ENCODE measurements around the gene IFIT5. TPM values are rescaled to one million over a fixed set of nuclear protein-coding genes. Genes with fewer than 3 reads are reported as not detected.
"Not testable (repeated sequence)": the region's sequence is repeated elsewhere in the genome, so short reads cannot be mapped to it uniquely, and the experiment has no call there.

IFIT5 gene
- total RNA-seq, 2 experiments from 2014 or later: 39.6 to 46.3 TPM

- Mint-ChIP-seq H3K4me1 (peaks cover 57% of the 10 kb centered on the region), H3K36me3 (ENCODE audit: low read depth) (peaks cover 88% of the 10 kb centered on the region), H3K4me3 (no peak overlapping the region), H3K27ac (no peak overlapping the region), H3K9me3 (peaks cover 3% of the 10 kb centered on the region), H3K27me3 (no peaks in the 10 kb centered on the region)
- CTCF ChIA-PET: no interaction called here
- POLR2A ChIA-PET: no interaction called here
- DNase-seq: no peak
These were observed 14.4 kb upstream of the IFIT5 start for GRCh38 chr10:89399956-89400355.

GRCh38 chr10:89403043-89403442 lies 11.3 kb upstream of the IFIT5 start:
- peaks cover 5% of the 10 kb centered on the region for H3K9me3 Mint-ChIP-seq
- H3K27me3 Mint-ChIP-seq: no peaks in the 10 kb centered on the region
- H3K4me1 Mint-ChIP-seq: peaks cover 36% of the 10 kb centered on the region
- ChIA-PET POLR2A (no interaction called here), CTCF (interaction anchor here (1.2 to 1.5 kb wide), 2 partner anchors 9 to 66 kb away, joined by 3 to 7 read pairs; no protein-coding TSS in a partner anchor)
- DNase-seq: no peak
- no peak overlapping the region for H3K27ac Mint-ChIP-seq
- H3K4me3 Mint-ChIP-seq: no peak overlapping the region
- H3K36me3 Mint-ChIP-seq (ENCODE audit: low read depth): peaks cover 89% of the 10 kb centered on the region

- Mint-ChIP-seq H3K36me3 (ENCODE audit: low read depth) (peaks cover 87% of the 10 kb centered on the region), H3K4me3 (no peak overlapping the region), H3K9me3 (peaks cover 5% of the 10 kb centered on the region), H3K27me3 (no peaks in the 10 kb centered on the region), H3K27ac (no peak overlapping the region), H3K4me1 (peaks cover 22% of the 10 kb centered on the region)
- POLR2A ChIA-PET: interaction anchor here (0.6 kb wide), 2 partner anchors 13 to 1596 kb away, joined by 3 read pairs; no protein-coding TSS in a partner anchor
- CTCF ChIA-PET: interaction anchor here (0.8 to 1.2 kb wide), 4 partner anchors 9 to 103 kb away, joined by 3 to 5 read pairs (median 3); partner anchors contain the start of genes IFIT2 and IFIT5
- DNase-seq: no peak
These were observed 10.0 kb upstream of the IFIT5 start for GRCh38 chr10:89404104-89405047.

- POLR2A ChIA-PET, H3K27me3 Mint-ChIP-seq, DNase-seq, H3K4me3 Mint-ChIP-seq, H3K27ac Mint-ChIP-seq: not testable (repeated sequence)
- H3K4me1 Mint-ChIP-seq: peaks cover 25% of the 10 kb centered on the region
- H3K36me3 Mint-ChIP-seq (ENCODE audit: low read depth): peaks cover 91% of the 10 kb centered on the region
- CTCF ChIA-PET: interaction anchor here (1.0 kb wide), 1 partner anchor 71 kb away, joined by 3 read pairs; no protein-coding TSS in a partner anchor
- H3K9me3 Mint-ChIP-seq: peaks cover 11% of the 10 kb centered on the region
These were observed 8.2 kb upstream of the IFIT5 start for GRCh38 chr10:89406178-89406577.

GRCh38 chr10:89407792-89408191 lies 6.6 kb upstream of the IFIT5 start:
- POLR2A ChIA-PET, H3K27ac Mint-ChIP-seq, H3K27me3 Mint-ChIP-seq, DNase-seq, H3K4me3 Mint-ChIP-seq: not testable (repeated sequence)
- Mint-ChIP-seq H3K36me3 (ENCODE audit: low read depth) (peaks cover 91% of the 10 kb centered on the region), H3K9me3 (peaks cover 20% of the 10 kb centered on the region), H3K4me1 (peaks cover 31% of the 10 kb centered on the region)
- CTCF ChIA-PET: interaction anchor here (2.1 kb wide), 1 partner anchor 75 kb away, joined by 6 read pairs; no protein-coding TSS in a partner anchor

- H3K27me3 Mint-ChIP-seq, POLR2A ChIA-PET, DNase-seq, H3K27ac Mint-ChIP-seq, H3K4me3 Mint-ChIP-seq: not testable (repeated sequence)
- peaks cover 20% of the 10 kb centered on the region for H3K9me3 Mint-ChIP-seq
- peaks cover 82% of the 10 kb centered on the region for H3K36me3 Mint-ChIP-seq (ENCODE audit: low read depth)
- CTCF ChIA-PET: interaction anchor here (0.9 kb wide), 1 partner anchor 162 kb away, joined by 3 read pairs; no protein-coding TSS in a partner anchor
- peaks cover 37% of the 10 kb centered on the region for H3K4me1 Mint-ChIP-seq
These were observed 5.1 kb upstream of the IFIT5 start for GRCh38 chr10:89409282-89409681.

- H3K4me1 Mint-ChIP-seq: peaks cover 37% of the 10 kb centered on the region
- CTCF ChIA-PET, H3K27me3 Mint-ChIP-seq, H3K27ac Mint-ChIP-seq, POLR2A ChIA-PET, DNase-seq, H3K4me3 Mint-ChIP-seq: not testable (repeated sequence)
- peaks cover 20% of the 10 kb centered on the region for H3K9me3 Mint-ChIP-seq
- H3K36me3 Mint-ChIP-seq (ENCODE audit: low read depth): peaks cover 75% of the 10 kb centered on the region
These were observed 3.8 kb upstream of the IFIT5 start for GRCh38 chr10:89410551-89410950.

GRCh38 chr10:89411135-89411534 lies 3.2 kb upstream of the IFIT5 start:
- H3K27ac Mint-ChIP-seq, H3K27me3 Mint-ChIP-seq, DNase-seq, H3K4me3 Mint-ChIP-seq: not testable (repeated sequence)
- H3K4me1 Mint-ChIP-seq: peaks cover 40% of the 10 kb centered on the region
- peaks cover 20% of the 10 kb centered on the region for H3K9me3 Mint-ChIP-seq
- CTCF ChIA-PET: interaction anchor here (1.3 kb wide), 1 partner anchor 9 kb away, joined by 7 read pairs; no protein-coding TSS in a partner anchor
- POLR2A ChIA-PET: interaction anchor here (1.2 kb wide), 1 partner anchor 18 kb away, joined by 3 read pairs; no protein-coding TSS in a partner anchor
- H3K36me3 Mint-ChIP-seq (ENCODE audit: low read depth): peaks cover 75% of the 10 kb centered on the region

GRCh38 chr10:89412276-89412675 lies 2.1 kb upstream of the IFIT5 start:
- CTCF ChIA-PET: interaction anchor here (0.6 to 1.3 kb wide), 3 partner anchors 10 to 1101 kb away, joined by 3 to 7 read pairs (median 3); no protein-coding TSS in a partner anchor
- H3K36me3 Mint-ChIP-seq (ENCODE audit: low read depth): peaks cover 71% of the 10 kb centered on the region
- H3K9me3 Mint-ChIP-seq: peaks cover 15% of the 10 kb centered on the region
- H3K4me3 Mint-ChIP-seq: peak overlapping the region; percentile 31
- DNase-seq: peak; percentile 24
- peak overlapping the region; percentile 83 for H3K27ac Mint-ChIP-seq
- H3K4me1 Mint-ChIP-seq: peaks cover 47% of the 10 kb centered on the region
- POLR2A ChIA-PET: interaction anchor here (0.6 to 1.6 kb wide), 3 partner anchors 12 to 110 kb away, joined by 3 to 5 read pairs (median 3); partner anchors contain the start of gene IFIT2
- H3K27me3 Mint-ChIP-seq: not testable (repeated sequence)

GRCh38 chr10:89413398-89413912 lies 913 bp upstream of the IFIT5 start:
- Mint-ChIP-seq H3K4me3 (peak overlapping the region; percentile 79), H3K4me1 (peaks cover 59% of the 10 kb centered on the region), H3K36me3 (ENCODE audit: low read depth) (peaks cover 75% of the 10 kb centered on the region), H3K9me3 (peaks cover 15% of the 10 kb centered on the region), H3K27me3 (no peaks in the 10 kb centered on the region), H3K27ac (peak overlapping the region; percentile 95)
- no peak for DNase-seq
- ChIA-PET POLR2A (interaction anchor here (1.4 to 1.7 kb wide), 4 partner anchors 21 to 288 kb away, joined by 3 to 14 read pairs (median 10); partner anchors contain the start of genes IFIT1, IFIT2, IFIT3 and KIF20B), CTCF (interaction anchor here (0.7 to 1.4 kb wide), 4 partner anchors 9 to 97 kb away, joined by 3 to 5 read pairs (median 3); no protein-coding TSS in a partner anchor)

GRCh38 chr10:89414879-89415821 lies 782 bp downstream of the IFIT5 start:
- Mint-ChIP-seq H3K4me1 (peaks cover 64% of the 10 kb centered on the region), H3K27me3 (no peaks in the 10 kb centered on the region), H3K4me3 (peak overlapping the region; percentile 79), H3K27ac (peak overlapping the region; percentile 95), H3K36me3 (ENCODE audit: low read depth) (peaks cover 64% of the 10 kb centered on the region), H3K9me3 (peaks cover 12% of the 10 kb centered on the region)
- peak; percentile 52 for DNase-seq
- ChIA-PET CTCF (interaction anchor here (0.8 to 1.4 kb wide), 3 partner anchors 9 to 77 kb away, joined by 3 to 5 read pairs (median 3); no protein-coding TSS in a partner anchor), POLR2A (interaction anchor here (1.0 to 1.7 kb wide), 6 partner anchors 22 to 287 kb away, joined by 3 to 14 read pairs (median 5); partner anchors contain the start of genes IFIT1, IFIT3 and KIF20B)
